Trophoblast cell (in vitro differentiated cells and primary cell): ENCODE results near the gene USP31.
A peak's percentile ranks its signal among the peaks of the same experiment; 100 is the strongest.

ENCODE experiments used
- DNase-seq, 2 donors: peaks; one replicate each; pipeline ENCODE4 v3.0.0-alpha.2; 2016
- H2AFZ ChIP-seq: 2 replicates; pipeline ENCODE4 v1.6.1; 2013; ENCODE audit warnings: low read length, moderate library complexity, mild to moderate bottlenecking; ENCODE audit not compliant: insufficient read depth, poor library complexity
- H2AK5ac ChIP-seq: 2 replicates; pipeline ENCODE4 v1.6.1; 2013; ENCODE audit warnings: mild to moderate bottlenecking, low read length
- H2BK120ac ChIP-seq: 2 replicates; pipeline ENCODE4 v1.6.1; 2013; ENCODE audit warnings: low read length, mild to moderate bottlenecking, moderate library complexity; ENCODE audit not compliant: insufficient read depth, poor library complexity
- H2BK12ac ChIP-seq: 2 replicates; pipeline ENCODE4 v1.6.1; 2013; ENCODE audit warnings: mild to moderate bottlenecking, low read length, moderate library complexity
- H2BK5ac ChIP-seq: 2 replicates; pipeline ENCODE4 v1.6.1; 2013; ENCODE audit warnings: low read length, low read depth, moderate library complexity, mild to moderate bottlenecking; ENCODE audit not compliant: poor library complexity
- H3K14ac ChIP-seq: 2 replicates; pipeline ENCODE4 v1.6.1; 2013; ENCODE audit warnings: mild to moderate bottlenecking, low read length
- H3K18ac ChIP-seq: 2 replicates; pipeline ENCODE4 v1.6.1; 2013; ENCODE audit warnings: mild to moderate bottlenecking, low read length
- H3K23ac ChIP-seq: 2 replicates; pipeline ENCODE4 v1.6.1; 2013; ENCODE audit warnings: low read length
- H3K27ac ChIP-seq: 2 replicates; pipeline ENCODE4 v1.5.1; 2013; ENCODE audit warnings: low read depth, mild to moderate bottlenecking, inconsistent platforms, low read length, moderate library complexity
- H3K27me3 ChIP-seq: 2 replicates; pipeline ENCODE4 v1.6.1; 2013; ENCODE audit warnings: inconsistent platforms, mild to moderate bottlenecking, low read length, moderate library complexity; ENCODE audit not compliant: insufficient read depth
- H3K36me3 ChIP-seq, 2 experiments: 1 replicate in 1 of 2; 2 replicates in 1 of 2; pipeline ENCODE4 v1.6.1; 2013; ENCODE audit warnings: low read length in 2 of 2, mild to moderate bottlenecking in 2 of 2, moderate library complexity in 1 of 2; ENCODE audit not compliant: insufficient read depth in 2 of 2, control insufficient read depth in 1 of 2
- H3K4ac ChIP-seq: 2 replicates; pipeline ENCODE4 v1.6.1; 2013; ENCODE audit warnings: low read depth, mild to moderate bottlenecking, low read length, moderate library complexity
- H3K4me1 ChIP-seq, 2 experiments: 1 replicate in 1 of 2; 2 replicates in 1 of 2; pipeline ENCODE4 v1.6.1; 2013; ENCODE audit warnings: low read length in 2 of 2, mild to moderate bottlenecking in 2 of 2, moderate library complexity in 1 of 2; ENCODE audit not compliant: insufficient read depth in 2 of 2, control insufficient read depth in 1 of 2
- H3K4me2 ChIP-seq: 2 replicates; pipeline ENCODE4 v1.6.1; 2013; ENCODE audit warnings: inconsistent platforms, mild to moderate bottlenecking, low read length, moderate library complexity
- H3K4me3 ChIP-seq: 2 replicates; pipeline ENCODE4 v1.5.1; 2013; ENCODE audit warnings: mild to moderate bottlenecking, low read depth, low read length, inconsistent platforms
- H3K79me1 ChIP-seq: one replicate; pipeline ENCODE4 v1.6.1; 2013; ENCODE audit warnings: low read length
- H3K79me2 ChIP-seq: 2 replicates; pipeline ENCODE4 v1.6.1; 2013; ENCODE audit warnings: low read length, mild to moderate bottlenecking; ENCODE audit not compliant: control insufficient read depth, insufficient read depth, poor library complexity
- H3K9ac ChIP-seq: 2 replicates; pipeline ENCODE4 v1.6.1; 2013; ENCODE audit warnings: mild to moderate bottlenecking, low read length
- H3K9me3 ChIP-seq: 2 replicates; pipeline ENCODE4 v1.6.1; 2013; ENCODE audit warnings: low read depth, mild to moderate bottlenecking, control low read depth, inconsistent platforms, low read length; ENCODE audit not compliant: insufficient read depth
- H4K12ac ChIP-seq: 2 replicates; pipeline ENCODE4 v1.6.1; 2013; ENCODE audit warnings: low read depth, mild to moderate bottlenecking, low read length, moderate library complexity
- H4K8ac ChIP-seq: 2 replicates; pipeline ENCODE4 v1.6.1; 2013; ENCODE audit warnings: low read depth, mild to moderate bottlenecking, low read length, moderate library complexity
- H4K91ac ChIP-seq: one replicate; pipeline ENCODE4 v1.6.1; 2013; ENCODE audit warnings: low read depth, mild to moderate bottlenecking, low read length, moderate library complexity
- WGBS: extraction: QIAGEN DNeasy Blood & Tissue Kit; methylation state at CpG from one replicate; pipeline ENCODE4 v1.1.7; 2013; ENCODE audit warnings: missing lambda C conversion rate; ENCODE audit not compliant: insufficient read length, insufficient coverage; ENCODE audit errors: extremely low coverage; 5-methylcytosine and 5-hydroxymethylcytosine counted together

The USP31 gene

GRCh38 chr16:23061669-23062068 lies 87.6 kb downstream of the USP31 start:
- H3K79me1 ChIP-seq: no peaks in the 10 kb centered on the region
- no peaks in the 10 kb centered on the region for H3K27me3 ChIP-seq
- no peak overlapping the region for H2BK120ac ChIP-seq
- no peak overlapping the region for H3K9ac ChIP-seq
- H2BK12ac ChIP-seq: no peak overlapping the region
- H3K23ac ChIP-seq: no peak overlapping the region
- no peaks in the 10 kb centered on the region for H3K9me3 ChIP-seq
- H3K79me2 ChIP-seq: no peaks in the 10 kb centered on the region
- H2AK5ac ChIP-seq: no peak overlapping the region
- H4K8ac ChIP-seq: no peak overlapping the region
- no peaks in the 10 kb centered on the region for H3K4me1 ChIP-seq
- no peak overlapping the region for H3K27ac ChIP-seq
- H2AFZ ChIP-seq: no peak overlapping the region
- no peak overlapping the region for H2BK5ac ChIP-seq
- H3K4ac ChIP-seq: no peak overlapping the region
- no peak overlapping the region for H3K14ac ChIP-seq
- H3K4me3 ChIP-seq: no peak overlapping the region
- no CpG with 5 or more reads among the region's 7 CpGs for WGBS
- DNase-seq: peak in 1 of 2 donors; percentile 17
- no peaks in the 10 kb centered on the region for H3K36me3 ChIP-seq
- H4K12ac ChIP-seq: no peak overlapping the region
- H3K4me2 ChIP-seq: no peak overlapping the region
- no peak overlapping the region for H3K18ac ChIP-seq
- no peak overlapping the region for H4K91ac ChIP-seq

GRCh38 chr16:23060458-23061320 lies 88.6 kb downstream of the USP31 start:
- H3K4me2 ChIP-seq: no peak overlapping the region
- H3K9me3 ChIP-seq: no peaks in the 10 kb centered on the region
- peak; percentile 69 to 88 for DNase-seq
- H3K23ac ChIP-seq: no peak overlapping the region
- H3K79me2 ChIP-seq: no peaks in the 10 kb centered on the region
- H2BK120ac ChIP-seq: no peak overlapping the region
- no peaks in the 10 kb centered on the region for H3K36me3 ChIP-seq
- H3K14ac ChIP-seq: no peak overlapping the region
- no peak overlapping the region for H2AFZ ChIP-seq
- H4K91ac ChIP-seq: no peak overlapping the region
- H3K27me3 ChIP-seq: no peaks in the 10 kb centered on the region
- no peak overlapping the region for H3K27ac ChIP-seq
- WGBS: no CpG with 5 or more reads among the region's 9 CpGs
- no peak overlapping the region for H2AK5ac ChIP-seq
- no peak overlapping the region for H3K4ac ChIP-seq
- no peak overlapping the region for H2BK5ac ChIP-seq
- no peak overlapping the region for H3K9ac ChIP-seq
- no peak overlapping the region for H2BK12ac ChIP-seq
- no peaks in the 10 kb centered on the region for H3K4me1 ChIP-seq
- H3K4me3 ChIP-seq: no peak overlapping the region
- H4K12ac ChIP-seq: no peak overlapping the region
- H4K8ac ChIP-seq: no peak overlapping the region
- H3K18ac ChIP-seq: no peak overlapping the region
- no peaks in the 10 kb centered on the region for H3K79me1 ChIP-seq

- no peak overlapping the region for H4K91ac ChIP-seq
- H3K79me2 ChIP-seq: no peaks in the 10 kb centered on the region
- no peaks in the 10 kb centered on the region for H3K36me3 ChIP-seq
- H2AFZ ChIP-seq: no peak overlapping the region
- no peak overlapping the region for H2BK5ac ChIP-seq
- whole genome bisulfite sequencing: no CpG with 5 or more reads among the region's 5 CpGs
- no peaks in the 10 kb centered on the region for H3K79me1 ChIP-seq
- H3K9ac ChIP-seq: no peak overlapping the region
- H2AK5ac ChIP-seq: no peak overlapping the region
- no peaks in the 10 kb centered on the region for H3K4me1 ChIP-seq
- DNase-seq: no peak
- H4K12ac ChIP-seq: no peak overlapping the region
- H3K27me3 ChIP-seq: no peaks in the 10 kb centered on the region
- no peak overlapping the region for H2BK12ac ChIP-seq
- H3K4me3 ChIP-seq: no peak overlapping the region
- no peak overlapping the region for H3K14ac ChIP-seq
- no peak overlapping the region for H4K8ac ChIP-seq
- H3K9me3 ChIP-seq: no peaks in the 10 kb centered on the region
- H3K23ac ChIP-seq: no peak overlapping the region
- no peak overlapping the region for H3K18ac ChIP-seq
- no peak overlapping the region for H3K4me2 ChIP-seq
- H3K27ac ChIP-seq: no peak overlapping the region
- no peak overlapping the region for H2BK120ac ChIP-seq
- H3K4ac ChIP-seq: no peak overlapping the region
These were observed 89.8 kb downstream of the USP31 start for GRCh38 chr16:23059433-23059832.

DNA sequence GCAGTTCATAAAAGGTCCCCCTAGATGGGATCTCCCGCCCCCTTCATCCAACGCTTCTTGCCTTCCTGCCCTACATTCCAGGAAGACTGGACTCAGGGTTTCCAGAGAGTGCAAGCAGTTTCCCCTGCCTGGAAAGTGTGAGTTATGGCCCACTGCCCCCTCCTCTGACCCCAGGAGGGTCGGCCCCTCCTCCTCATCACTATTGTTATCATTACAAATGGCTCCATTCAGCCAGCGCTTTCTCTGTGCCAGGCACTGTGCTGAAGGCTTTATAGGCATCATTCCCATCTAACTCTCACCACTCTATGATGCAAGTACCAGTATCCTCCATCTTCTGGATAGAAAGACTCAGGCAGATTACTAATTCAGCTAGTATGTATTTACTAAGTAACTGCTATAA lies 90.7 kb downstream of the USP31 start:
- H4K8ac ChIP-seq: no peak overlapping the region
- no peak overlapping the region for H3K14ac ChIP-seq
- DNase-seq: peak in 1 of 2 donors; percentile 40
- no peak overlapping the region for H3K4ac ChIP-seq
- H3K27ac ChIP-seq: no peak overlapping the region
- H3K4me3 ChIP-seq: no peak overlapping the region
- H4K91ac ChIP-seq: no peak overlapping the region
- no CpG with 5 or more reads among the region's 4 CpGs for WGBS
- no peaks in the 10 kb centered on the region for H3K79me2 ChIP-seq
- H2BK5ac ChIP-seq: no peak overlapping the region
- H2AFZ ChIP-seq: no peak overlapping the region
- no peaks in the 10 kb centered on the region for H3K9me3 ChIP-seq
- H3K36me3 ChIP-seq: no peaks in the 10 kb centered on the region
- H3K18ac ChIP-seq: no peak overlapping the region
- H3K4me2 ChIP-seq: no peak overlapping the region
- no peak overlapping the region for H3K23ac ChIP-seq
- H2BK12ac ChIP-seq: no peak overlapping the region
- no peaks in the 10 kb centered on the region for H3K79me1 ChIP-seq
- no peaks in the 10 kb centered on the region for H3K27me3 ChIP-seq
- H3K4me1 ChIP-seq: no peaks in the 10 kb centered on the region
- no peak overlapping the region for H2BK120ac ChIP-seq
- H2AK5ac ChIP-seq: no peak overlapping the region
- no peak overlapping the region for H3K9ac ChIP-seq
- H4K12ac ChIP-seq: no peak overlapping the region
